ENCODE measurements around the gene POU2F1. TPM values are rescaled to one million over a fixed set of nuclear protein-coding genes. Genes with fewer than 3 reads are reported as not detected.

The POU2F1 gene
- total and polyA plus RNA-seq, 4 donors, result 0.93 to 10.5 (median 6.5) TPM

- Histone ChIP-seq H3K36me3 (ENCODE audit: control insufficient read depth in 4 of 4, insufficient read depth in 3 of 4, low read depth in 1 of 4, low read length in 3 of 4) (peaks cover 0 to 6% (median 0%) of the 10 kb centered on the region in 4 donors), H3K4me1 (ENCODE audit: control insufficient read depth in 4 of 4, insufficient read depth in 4 of 4, low read length in 3 of 4) (peaks cover 0 to 11% (median 6%) of the 10 kb centered on the region in 4 donors), H3K27me3 (ENCODE audit: control insufficient read depth in 4 of 4, insufficient read depth in 4 of 4, low read length in 3 of 4) (no peaks in the 10 kb centered on the region), H3K9ac (ENCODE audit: low read depth in 1 of 2, low read length in 2 of 2) (no peak overlapping the region), H3K9me3 (ENCODE audit: control insufficient read depth in 4 of 4, low read length in 3 of 4) (peaks cover 0 to 6% (median 5%) of the 10 kb centered on the region in 4 donors), H3K4me3 (ENCODE audit: low read depth in 1 of 3, low read length in 3 of 3) (no peak overlapping the region), H3K27ac (ENCODE audit: low read depth in 1 of 2, low read length in 2 of 2) (no peak overlapping the region)
- no peak for DNase-seq (ENCODE audit: low spot score)
- 94% methylated on average over 2 of the region's 2 CpGs for WGBS
- TF ChIP-seq MAX (IDR thresholded peaks at IDR 0.05) (no peak), TAF1 (conservative IDR thresholded peaks at IDR 0.05) (no peak), FOXA1 (IDR thresholded peaks at IDR 0.05) (no peak), CTCF (IDR thresholded peaks at IDR 0.05; ENCODE audit: low read depth, low read length, missing input control) (no peak), NR2F2 (IDR thresholded peaks at IDR 0.05) (no peak), EGR1 (IDR thresholded peaks at IDR 0.05; ENCODE audit: low read depth in 2 of 2) (no peak), RXRA (IDR thresholded peaks at IDR 0.05) (no peak), HNF4G (IDR thresholded peaks at IDR 0.05) (no peak), RAD21 (IDR thresholded peaks at IDR 0.05) (no peak), HNF4A (conservative IDR thresholded peaks at IDR 0.05) (no peak), JUND (IDR thresholded peaks at IDR 0.05) (no peak)
- TF ChIP-seq, protein P1, sequence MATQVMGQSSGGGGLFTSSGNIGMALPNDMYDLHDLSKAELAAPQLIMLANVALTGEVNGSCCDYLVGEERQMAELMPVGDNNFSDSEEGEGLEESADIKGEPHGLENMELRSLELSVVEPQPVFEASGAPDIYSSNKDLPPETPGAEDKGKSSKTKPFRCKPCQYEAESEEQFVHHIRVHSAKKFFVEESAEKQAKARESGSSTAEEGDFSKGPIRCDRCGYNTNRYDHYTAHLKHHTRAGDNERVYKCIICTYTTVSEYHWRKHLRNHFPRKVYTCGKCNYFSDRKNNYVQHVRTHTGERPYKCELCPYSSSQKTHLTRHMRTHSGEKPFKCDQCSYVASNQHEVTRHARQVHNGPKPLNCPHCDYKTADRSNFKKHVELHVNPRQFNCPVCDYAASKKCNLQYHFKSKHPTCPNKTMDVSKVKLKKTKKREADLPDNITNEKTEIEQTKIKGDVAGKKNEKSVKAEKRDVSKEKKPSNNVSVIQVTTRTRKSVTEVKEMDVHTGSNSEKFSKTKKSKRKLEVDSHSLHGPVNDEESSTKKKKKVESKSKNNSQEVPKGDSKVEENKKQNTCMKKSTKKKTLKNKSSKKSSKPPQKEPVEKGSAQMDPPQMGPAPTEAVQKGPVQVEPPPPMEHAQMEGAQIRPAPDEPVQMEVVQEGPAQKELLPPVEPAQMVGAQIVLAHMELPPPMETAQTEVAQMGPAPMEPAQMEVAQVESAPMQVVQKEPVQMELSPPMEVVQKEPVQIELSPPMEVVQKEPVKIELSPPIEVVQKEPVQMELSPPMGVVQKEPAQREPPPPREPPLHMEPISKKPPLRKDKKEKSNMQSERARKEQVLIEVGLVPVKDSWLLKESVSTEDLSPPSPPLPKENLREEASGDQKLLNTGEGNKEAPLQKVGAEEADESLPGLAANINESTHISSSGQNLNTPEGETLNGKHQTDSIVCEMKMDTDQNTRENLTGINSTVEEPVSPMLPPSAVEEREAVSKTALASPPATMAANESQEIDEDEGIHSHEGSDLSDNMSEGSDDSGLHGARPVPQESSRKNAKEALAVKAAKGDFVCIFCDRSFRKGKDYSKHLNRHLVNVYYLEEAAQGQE (IDR thresholded peaks at IDR 0.05), result no peak
- TF ChIP-seq, protein P2, sequence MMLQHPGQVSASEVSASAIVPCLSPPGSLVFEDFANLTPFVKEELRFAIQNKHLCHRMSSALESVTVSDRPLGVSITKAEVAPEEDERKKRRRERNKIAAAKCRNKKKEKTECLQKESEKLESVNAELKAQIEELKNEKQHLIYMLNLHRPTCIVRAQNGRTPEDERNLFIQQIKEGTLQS (IDR thresholded peaks at IDR 0.05), result no peak
- TF ChIP-seq, protein P3, sequence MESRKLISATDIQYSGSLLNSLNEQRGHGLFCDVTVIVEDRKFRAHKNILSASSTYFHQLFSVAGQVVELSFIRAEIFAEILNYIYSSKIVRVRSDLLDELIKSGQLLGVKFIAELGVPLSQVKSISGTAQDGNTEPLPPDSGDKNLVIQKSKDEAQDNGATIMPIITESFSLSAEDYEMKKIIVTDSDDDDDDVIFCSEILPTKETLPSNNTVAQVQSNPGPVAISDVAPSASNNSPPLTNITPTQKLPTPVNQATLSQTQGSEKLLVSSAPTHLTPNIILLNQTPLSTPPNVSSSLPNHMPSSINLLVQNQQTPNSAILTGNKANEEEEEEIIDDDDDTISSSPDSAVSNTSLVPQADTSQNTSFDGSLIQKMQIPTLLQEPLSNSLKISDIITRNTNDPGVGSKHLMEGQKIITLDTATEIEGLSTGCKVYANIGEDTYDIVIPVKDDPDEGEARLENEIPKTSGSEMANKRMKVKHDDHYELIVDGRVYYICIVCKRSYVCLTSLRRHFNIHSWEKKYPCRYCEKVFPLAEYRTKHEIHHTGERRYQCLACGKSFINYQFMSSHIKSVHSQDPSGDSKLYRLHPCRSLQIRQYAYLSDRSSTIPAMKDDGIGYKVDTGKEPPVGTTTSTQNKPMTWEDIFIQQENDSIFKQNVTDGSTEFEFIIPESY (IDR thresholded peaks at IDR 0.05), result no peak
These were observed 112.4 kb downstream of the POU2F1 start for GRCh38 chr1:167333124-167333523.

- Histone ChIP-seq H3K36me3 (ENCODE audit: control insufficient read depth in 4 of 4, insufficient read depth in 3 of 4, low read depth in 1 of 4, low read length in 3 of 4) (peaks cover 0 to 6% (median 0%) of the 10 kb centered on the region in 4 donors), H3K27me3 (ENCODE audit: control insufficient read depth in 4 of 4, insufficient read depth in 4 of 4, low read length in 3 of 4) (no peaks in the 10 kb centered on the region), H3K4me3 (ENCODE audit: low read depth in 1 of 3, low read length in 3 of 3) (no peak overlapping the region), H3K9me3 (ENCODE audit: control insufficient read depth in 4 of 4, low read length in 3 of 4) (peaks cover 0 to 6% (median 5%) of the 10 kb centered on the region in 4 donors), H3K9ac (ENCODE audit: low read depth in 1 of 2, low read length in 2 of 2) (no peak overlapping the region), H3K27ac (ENCODE audit: low read depth in 1 of 2, low read length in 2 of 2) (no peak overlapping the region), H3K4me1 (ENCODE audit: control insufficient read depth in 4 of 4, insufficient read depth in 4 of 4, low read length in 3 of 4) (peaks cover 0 to 11% (median 6%) of the 10 kb centered on the region in 4 donors)
- DNase-seq (ENCODE audit: low spot score), result no peak
- WGBS, result 93% methylated on average over 1 of the region's 1 CpG
- no peak for TF ChIP-seq SP1 (IDR thresholded peaks at IDR 0.05)
- TF ChIP-seq HNF4G (IDR thresholded peaks at IDR 0.05), result no peak
- TF ChIP-seq NR2F2 (IDR thresholded peaks at IDR 0.05), result no peak
- no peak for TF ChIP-seq CTCF (IDR thresholded peaks at IDR 0.05; ENCODE audit: low read depth, low read length, missing input control)
- no peak for TF ChIP-seq FOXA1 (IDR thresholded peaks at IDR 0.05)
- TF ChIP-seq JUND (IDR thresholded peaks at IDR 0.05), result no peak
- no peak for TF ChIP-seq TAF1 (conservative IDR thresholded peaks at IDR 0.05)
- TF ChIP-seq, protein P2 (IDR thresholded peaks at IDR 0.05), result no peak
- no peak for TF ChIP-seq HNF4A (conservative IDR thresholded peaks at IDR 0.05)
- TF ChIP-seq, protein P3 (IDR thresholded peaks at IDR 0.05), result no peak
- no peak for TF ChIP-seq YY1 (IDR thresholded peaks at IDR 0.05)
- no peak for TF ChIP-seq RAD21 (IDR thresholded peaks at IDR 0.05)
- no peak for TF ChIP-seq FOXA2 (IDR thresholded peaks at IDR 0.05)
- TF ChIP-seq EGR1 (IDR thresholded peaks at IDR 0.05; ENCODE audit: low read depth in 2 of 2), result no peak
These were observed 113.0 kb downstream of the POU2F1 start for GRCh38 chr1:167333703-167334102.
